ENCODE data around the gene ANKRD40CL. TPM values are rescaled to one million over a fixed set of nuclear protein-coding genes. Genes with fewer than 3 reads are reported as not detected.

The ANKRD40CL gene
- total and polyA plus RNA-seq, 9 of the 15 experiments (the other 6 are each of a cell fraction or from before 2014, with no cell fraction given): not detected

DNA sequence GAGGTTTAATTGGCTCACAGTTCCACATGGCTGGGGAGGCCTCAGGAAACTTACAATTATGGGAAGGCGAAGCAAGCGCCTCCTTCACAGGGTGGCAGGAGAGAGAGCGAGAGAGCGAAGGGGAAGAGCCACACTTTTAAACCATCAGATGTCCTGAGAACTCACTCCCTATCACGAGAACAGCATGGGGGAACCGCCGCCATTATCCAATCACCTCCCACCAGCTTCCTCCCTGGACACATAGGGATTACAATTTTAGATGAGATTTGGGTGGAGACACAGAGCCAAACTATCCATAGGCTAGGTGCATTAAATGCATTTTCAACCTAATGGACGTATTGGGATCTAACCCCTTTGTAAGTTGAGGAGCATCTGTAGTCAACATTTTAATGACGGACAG is 54.7 kb downstream of the ANKRD40CL start:
- Histone ChIP-seq H3K36me3 (ENCODE audit: control insufficient read depth, insufficient read depth, low read length) (no peaks in the 10 kb centered on the region), H3K79me2 (ENCODE audit: control insufficient read depth, insufficient read depth, low read length) (peaks cover 17% of the 10 kb centered on the region), H2AFZ (ENCODE audit: low read depth, low read length) (peak overlapping the region; percentile 76), H4K20me1 (replicated peaks; ENCODE audit: control insufficient read depth, insufficient read depth, low read length) (no peaks in the 10 kb centered on the region), H3K9me3 (replicated peaks; ENCODE audit: control insufficient read depth, insufficient read depth, low read depth, low read length) (no peaks in the 10 kb centered on the region), H3K9me1 (ENCODE audit: control insufficient read depth, insufficient read depth, low read length) (no peaks in the 10 kb centered on the region), H3K4me1 (replicated peaks in 1 of 2; ENCODE audit: control insufficient read depth in 2 of 2, insufficient read depth in 2 of 2, low read length in 2 of 2) (peaks cover 10 to 15% of the 10 kb centered on the region in 2 experiments), H3K4me3 (no peak overlapping the region), H3K27me3 (ENCODE audit: control insufficient read depth in 2 of 2, insufficient read depth in 2 of 2, low read length in 2 of 2) (no peaks in the 10 kb centered on the region), H3K27ac (ENCODE audit: extremely low read depth, low read depth, low read length) (no peak overlapping the region), H3K9ac (ENCODE audit: insufficient read depth in 1 of 2, low read depth in 2 of 2, low read length in 2 of 2) (no peak overlapping the region; a peak in 1 of 4 replicates), H3K4me2 (ENCODE audit: insufficient read depth, low read length) (0 out of 2 replicates have a peak overlapping the region, but pooled peaks have one; percentile 3)
- POLR2A ChIA-PET: interaction anchor here (0.7 kb wide), 1 partner anchor 417 kb away, joined by 3 read pairs; no protein-coding TSS in a partner anchor
- intact Hi-C loops (cut with micrococcal nuclease): no loop called here
- no TSS peak for BruUV-seq (replicated peaks)
- CTCF ChIA-PET (ENCODE audit: low intra/inter-chr PET ratio): no interaction called here
- no peak for TF ChIP-seq NUFIP1 (IDR thresholded peaks at IDR 0.05; ENCODE audit: partially characterized antibody)
- 0 out of 2 replicates have a peak, but pooled peaks have one; percentile 27 for TF ChIP-seq ZNF766 (CRISPR knock-in tag; conservative IDR thresholded peaks at IDR 0.05)
- peak in 1 of 2 experiments; percentile 53; a peak in 1 of 4 replicates for TF ChIP-seq SRF (CRISPR knock-in tag; IDR thresholded peaks at IDR 0.05)
- peak in 1 of 3 experiments; percentile 31 for TF ChIP-seq YY1 (IDR thresholded peaks at IDR 0.05; ENCODE audit: borderline replicate concordance in 1 of 3, control insufficient read depth in 1 of 3, extremely low read depth in 1 of 3, insufficient read depth in 3 of 3, insufficient read length in 1 of 3, insufficient replicate concordance in 2 of 3, low read depth in 1 of 3, low read length in 2 of 3)
- TF ChIP-seq, protein P1, sequence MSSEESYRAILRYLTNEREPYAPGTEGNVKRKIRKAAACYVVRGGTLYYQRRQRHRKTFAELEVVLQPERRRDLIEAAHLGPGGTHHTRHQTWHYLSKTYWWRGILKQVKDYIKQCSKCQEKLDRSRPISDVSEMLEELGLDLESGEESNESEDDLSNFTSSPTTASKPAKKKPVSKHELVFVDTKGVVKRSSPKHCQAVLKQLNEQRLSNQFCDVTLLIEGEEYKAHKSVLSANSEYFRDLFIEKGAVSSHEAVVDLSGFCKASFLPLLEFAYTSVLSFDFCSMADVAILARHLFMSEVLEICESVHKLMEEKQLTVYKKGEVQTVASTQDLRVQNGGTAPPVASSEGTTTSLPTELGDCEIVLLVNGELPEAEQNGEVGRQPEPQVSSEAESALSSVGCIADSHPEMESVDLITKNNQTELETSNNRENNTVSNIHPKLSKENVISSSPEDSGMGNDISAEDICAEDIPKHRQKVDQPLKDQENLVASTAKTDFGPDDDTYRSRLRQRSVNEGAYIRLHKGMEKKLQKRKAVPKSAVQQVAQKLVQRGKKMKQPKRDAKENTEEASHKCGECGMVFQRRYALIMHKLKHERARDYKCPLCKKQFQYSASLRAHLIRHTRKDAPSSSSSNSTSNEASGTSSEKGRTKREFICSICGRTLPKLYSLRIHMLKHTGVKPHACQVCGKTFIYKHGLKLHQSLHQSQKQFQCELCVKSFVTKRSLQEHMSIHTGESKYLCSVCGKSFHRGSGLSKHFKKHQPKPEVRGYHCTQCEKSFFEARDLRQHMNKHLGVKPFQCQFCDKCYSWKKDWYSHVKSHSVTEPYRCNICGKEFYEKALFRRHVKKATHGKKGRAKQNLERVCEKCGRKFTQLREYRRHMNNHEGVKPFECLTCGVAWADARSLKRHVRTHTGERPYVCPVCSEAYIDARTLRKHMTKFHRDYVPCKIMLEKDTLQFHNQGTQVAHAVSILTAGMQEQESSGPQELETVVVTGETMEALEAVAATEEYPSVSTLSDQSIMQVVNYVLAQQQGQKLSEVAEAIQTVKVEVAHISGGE (CRISPR knock-in tag; IDR thresholded peaks at IDR 0.05): peak in 1 of 3 experiments; percentile 24; a peak in 1 of 6 replicates
- no peak for DNase-seq (ENCODE audit: extremely low read depth in 1 of 4, low spot score in 3 of 4)
- FAIRE-seq: no peak
- 47% methylated on average over 8 of the region's 9 CpGs for WGBS (ENCODE audit: insufficient coverage, low coverage, missing lambda C conversion rate)
- in situ Hi-C loops (cut with MboI): no loop called here
- no peak for ATAC-seq

Small RNA genes lying within 50 kb of the gene (microRNA-seq; reads per million reads assigned to microRNA genes)
- not detected for gene MIR8059 (ENCODE audit: borderline microRNAs expressed)

Small RNA genes lying within 50 kb of the gene (small RNA-seq; reads per million reads assigned to genes)
- gene AC005921.1 (not detected), gene MIR8059 (not detected)

Other genes with a start within 250 kb of the ANKRD40CL start
Only the 7 nearest of the 8 such genes appear.
- gene SPATA20, start 220.3 kb downstream of the ANKRD40CL start, total RNA-seq (2014; rRNA removed): 1.0 and 2.6 TPM in 2 replicates
- gene SPATA20, start 220.3 kb downstream of the ANKRD40CL start, total RNA-seq (2014; rRNA removed; fragmentation: Illumina TruSeq; extraction: Trizol): 0.67 and 0.80 TPM in 2 replicates
- gene SPATA20, start 220.3 kb downstream of the ANKRD40CL start, total RNA-seq (2015; rRNA removed; fragmentation: Illumina TruSeq; extraction: Trizol): 1.8 and 2.1 TPM in 2 replicates
- gene SPATA20, start 220.3 kb downstream of the ANKRD40CL start, total RNA-seq (2021): 2.5 and 3.2 TPM in 2 replicates
- 1.5 and 5.8 TPM in 2 replicates for gene SPATA20, start 220.3 kb downstream of the ANKRD40CL start, polyA plus RNA-seq (2011; rRNA removed)
- gene SPATA20, start 220.3 kb downstream of the ANKRD40CL start, polyA plus RNA-seq (2014; fragmentation: Illumina TruSeq; extraction: Trizol): 1.3 and 2.1 TPM in 2 replicates
- under 1 TPM; 0.08 to 0.13 TPM for gene SPATA20, start 220.3 kb downstream of the ANKRD40CL start, polyA plus RNA-seq (2014; fragmentation: Nextera tagmentation; extraction: Ambion mirVana)
- 3.7 and 4.0 TPM in 2 replicates for gene SPATA20, start 220.3 kb downstream of the ANKRD40CL start, polyA plus RNA-seq (2014; rRNA removed)
- not detected in 2 replicates for gene CACNA1G, start 206.8 kb downstream of the ANKRD40CL start, total RNA-seq (2014; rRNA removed)
- gene CACNA1G, start 206.8 kb downstream of the ANKRD40CL start, total RNA-seq (2014; rRNA removed; fragmentation: Illumina TruSeq; extraction: Trizol): not detected in 2 replicates
- not detected in 2 replicates for gene CACNA1G, start 206.8 kb downstream of the ANKRD40CL start, total RNA-seq (2015; rRNA removed; fragmentation: Illumina TruSeq; extraction: Trizol)
- gene CACNA1G, start 206.8 kb downstream of the ANKRD40CL start, total RNA-seq (2021): not detected in 2 replicates
- 0.01 TPM in 1 of 2 replicates, not detected in the other for gene CACNA1G, start 206.8 kb downstream of the ANKRD40CL start, polyA plus RNA-seq (2011; rRNA removed)
- gene CACNA1G, start 206.8 kb downstream of the ANKRD40CL start, polyA plus RNA-seq (2014; fragmentation: Illumina TruSeq; extraction: Trizol): not detected in 2 replicates
- not detected for gene CACNA1G, start 206.8 kb downstream of the ANKRD40CL start, polyA plus RNA-seq (2014; fragmentation: Nextera tagmentation; extraction: Ambion mirVana)
- gene CACNA1G, start 206.8 kb downstream of the ANKRD40CL start, polyA plus RNA-seq (2014; rRNA removed): not detected in 2 replicates
- gene ABCC3, start 132.6 kb downstream of the ANKRD40CL start, total RNA-seq (2014; rRNA removed): not detected in 2 replicates
- not detected in 2 replicates for gene ABCC3, start 132.6 kb downstream of the ANKRD40CL start, total RNA-seq (2014; rRNA removed; fragmentation: Illumina TruSeq; extraction: Trizol)
- not detected in 2 replicates for gene ABCC3, start 132.6 kb downstream of the ANKRD40CL start, total RNA-seq (2015; rRNA removed; fragmentation: Illumina TruSeq; extraction: Trizol)
- gene ABCC3, start 132.6 kb downstream of the ANKRD40CL start, total RNA-seq (2021): 0.34 and 1.6 TPM in 2 replicates
- 0.78 and 0.93 TPM in 2 replicates for gene ABCC3, start 132.6 kb downstream of the ANKRD40CL start, polyA plus RNA-seq (2011; rRNA removed)
- gene ABCC3, start 132.6 kb downstream of the ANKRD40CL start, polyA plus RNA-seq (2014; fragmentation: Illumina TruSeq; extraction: Trizol): not detected in 2 replicates
- gene ABCC3, start 132.6 kb downstream of the ANKRD40CL start, polyA plus RNA-seq (2014; fragmentation: Nextera tagmentation; extraction: Ambion mirVana): under 1 TPM in 1 of 2 experiments, not detected in 1; 0.03 TPM
- gene ABCC3, start 132.6 kb downstream of the ANKRD40CL start, polyA plus RNA-seq (2014; rRNA removed): 0.07 TPM in 1 of 2 replicates, not detected in the other
- gene ANKRD40, start 59.6 kb downstream of the ANKRD40CL start, total RNA-seq (2014; rRNA removed): 16.6 and 17.8 TPM in 2 replicates
- gene ANKRD40, start 59.6 kb downstream of the ANKRD40CL start, total RNA-seq (2014; rRNA removed; fragmentation: Illumina TruSeq; extraction: Trizol): 28.1 and 30.5 TPM in 2 replicates
- 26.8 and 27.7 TPM in 2 replicates for gene ANKRD40, start 59.6 kb downstream of the ANKRD40CL start, total RNA-seq (2015; rRNA removed; fragmentation: Illumina TruSeq; extraction: Trizol)
- 26.1 and 28.3 TPM in 2 replicates for gene ANKRD40, start 59.6 kb downstream of the ANKRD40CL start, total RNA-seq (2021)
- 23.6 and 28.4 TPM in 2 replicates for gene ANKRD40, start 59.6 kb downstream of the ANKRD40CL start, polyA plus RNA-seq (2011; rRNA removed)
- 26.1 and 28.9 TPM in 2 replicates for gene ANKRD40, start 59.6 kb downstream of the ANKRD40CL start, polyA plus RNA-seq (2014; fragmentation: Illumina TruSeq; extraction: Trizol)
- gene ANKRD40, start 59.6 kb downstream of the ANKRD40CL start, polyA plus RNA-seq (2014; fragmentation: Nextera tagmentation; extraction: Ambion mirVana): 1 to 10 TPM; 9.0 to 9.9 TPM
- 17.5 and 19.4 TPM in 2 replicates for gene ANKRD40, start 59.6 kb downstream of the ANKRD40CL start, polyA plus RNA-seq (2014; rRNA removed)
- gene LUC7L3, start 47.9 kb downstream of the ANKRD40CL start, total RNA-seq (2014; rRNA removed): 86.0 and 109 TPM in 2 replicates
- 108 and 126 TPM in 2 replicates for gene LUC7L3, start 47.9 kb downstream of the ANKRD40CL start, total RNA-seq (2014; rRNA removed; fragmentation: Illumina TruSeq; extraction: Trizol)
- gene LUC7L3, start 47.9 kb downstream of the ANKRD40CL start, total RNA-seq (2015; rRNA removed; fragmentation: Illumina TruSeq; extraction: Trizol): 116 and 127 TPM in 2 replicates
- gene LUC7L3, start 47.9 kb downstream of the ANKRD40CL start, total RNA-seq (2021): 120 and 134 TPM in 2 replicates
- 171 and 189 TPM in 2 replicates for gene LUC7L3, start 47.9 kb downstream of the ANKRD40CL start, polyA plus RNA-seq (2011; rRNA removed)
- gene LUC7L3, start 47.9 kb downstream of the ANKRD40CL start, polyA plus RNA-seq (2014; fragmentation: Illumina TruSeq; extraction: Trizol): 176 and 206 TPM in 2 replicates
- 10 to 100 TPM; 80.8 to 97.7 TPM for gene LUC7L3, start 47.9 kb downstream of the ANKRD40CL start, polyA plus RNA-seq (2014; fragmentation: Nextera tagmentation; extraction: Ambion mirVana)
- 207 and 284 TPM in 2 replicates for gene LUC7L3, start 47.9 kb downstream of the ANKRD40CL start, polyA plus RNA-seq (2014; rRNA removed)
- not detected in 2 replicates for gene WFIKKN2, start 68.1 kb upstream of the ANKRD40CL start, total RNA-seq (2014; rRNA removed)
- not detected in 2 replicates for gene WFIKKN2, start 68.1 kb upstream of the ANKRD40CL start, total RNA-seq (2014; rRNA removed; fragmentation: Illumina TruSeq; extraction: Trizol)
- gene WFIKKN2, start 68.1 kb upstream of the ANKRD40CL start, total RNA-seq (2015; rRNA removed; fragmentation: Illumina TruSeq; extraction: Trizol): not detected in 2 replicates
- 0.07 TPM in 1 of 2 replicates, not detected in the other for gene WFIKKN2, start 68.1 kb upstream of the ANKRD40CL start, total RNA-seq (2021)
- gene WFIKKN2, start 68.1 kb upstream of the ANKRD40CL start, polyA plus RNA-seq (2011; rRNA removed): not detected in 2 replicates
- gene WFIKKN2, start 68.1 kb upstream of the ANKRD40CL start, polyA plus RNA-seq (2014; fragmentation: Illumina TruSeq; extraction: Trizol): not detected in 2 replicates
- not detected for gene WFIKKN2, start 68.1 kb upstream of the ANKRD40CL start, polyA plus RNA-seq (2014; fragmentation: Nextera tagmentation; extraction: Ambion mirVana)
- not detected in 2 replicates for gene WFIKKN2, start 68.1 kb upstream of the ANKRD40CL start, polyA plus RNA-seq (2014; rRNA removed)
- 4.8 and 13.9 TPM in 2 replicates for gene TOB1, start 98.8 kb upstream of the ANKRD40CL start, total RNA-seq (2014; rRNA removed)
- 12.4 and 13.2 TPM in 2 replicates for gene TOB1, start 98.8 kb upstream of the ANKRD40CL start, total RNA-seq (2014; rRNA removed; fragmentation: Illumina TruSeq; extraction: Trizol)
- gene TOB1, start 98.8 kb upstream of the ANKRD40CL start, total RNA-seq (2015; rRNA removed; fragmentation: Illumina TruSeq; extraction: Trizol): 13.2 TPM in 2 replicates
- gene TOB1, start 98.8 kb upstream of the ANKRD40CL start, total RNA-seq (2021): 29.9 and 31.0 TPM in 2 replicates
- 10.5 and 10.8 TPM in 2 replicates for gene TOB1, start 98.8 kb upstream of the ANKRD40CL start, polyA plus RNA-seq (2011; rRNA removed)
- gene TOB1, start 98.8 kb upstream of the ANKRD40CL start, polyA plus RNA-seq (2014; fragmentation: Illumina TruSeq; extraction: Trizol): 14.9 and 17.6 TPM in 2 replicates
- gene TOB1, start 98.8 kb upstream of the ANKRD40CL start, polyA plus RNA-seq (2014; fragmentation: Nextera tagmentation; extraction: Ambion mirVana): 10 to 100 TPM; 44.9 to 63.7 TPM
- 10.9 and 11.8 TPM in 2 replicates for gene TOB1, start 98.8 kb upstream of the ANKRD40CL start, polyA plus RNA-seq (2014; rRNA removed)

Measured in K562 (cell line).